Panc1 (cell line): ENCODE data around the gene UQCRH.
"Not testable (repeated sequence)": the region's sequence is repeated elsewhere in the genome, so short reads cannot be mapped to it uniquely, and the experiment has no call there.

Source experiments
- CTCF ChIP-seq: fragments of 450-650 bp; IDR thresholded peaks from 2 replicates; pipeline ENCODE4 v1.5.1; 2017; ENCODE audit warnings: mild to moderate bottlenecking
- POLR2AphosphoS5 ChIP-seq: IDR thresholded peaks from 2 replicates; pipeline ENCODE4 v1.6.1; 2012; ENCODE audit warnings: mild to moderate bottlenecking, low read depth, low read length, moderate library complexity
- REST ChIP-seq, 2 experiments: IDR thresholded peaks; 2 replicates each; pipeline ENCODE4 v1.6.1; 2011 to 2012; ENCODE audit warnings: low read depth in 2 of 2, control low read depth in 1 of 2, low read length in 1 of 2, mild to moderate bottlenecking in 1 of 2, moderate library complexity in 1 of 2; ENCODE audit not compliant: insufficient read depth in 1 of 2
- SIN3A ChIP-seq: IDR thresholded peaks from 2 replicates; pipeline ENCODE4 v1.6.1; 2012; ENCODE audit warnings: low read depth, mild to moderate bottlenecking, low read length, moderate library complexity, borderline replicate concordance; ENCODE audit not compliant: insufficient read depth

- not testable (repeated sequence) for TF ChIP-seq POLR2AphosphoS5; SIN3A; CTCF; REST (IDR thresholded peaks at IDR 0.05; ENCODE audit: insufficient read depth in 1 of 2, low read depth in 2 of 2, low read length in 1 of 2)
Measured at GRCh38 chr1:46319301-46319700, 15.8 kb downstream of the UQCRH start.
